NK-92 treated with Interleukin-12 subunit alpha and Interleukin-12 subunit beta, amount 100 ng/mL, for 24 hours (cell line): ENCODE data around the gene SNAI1.

Experiments
- DNase-seq: peaks from one replicate; lab custom pipeline; 2025; lab: John Stamatoyannopoulos, UW

The SNAI1 gene

DNA sequence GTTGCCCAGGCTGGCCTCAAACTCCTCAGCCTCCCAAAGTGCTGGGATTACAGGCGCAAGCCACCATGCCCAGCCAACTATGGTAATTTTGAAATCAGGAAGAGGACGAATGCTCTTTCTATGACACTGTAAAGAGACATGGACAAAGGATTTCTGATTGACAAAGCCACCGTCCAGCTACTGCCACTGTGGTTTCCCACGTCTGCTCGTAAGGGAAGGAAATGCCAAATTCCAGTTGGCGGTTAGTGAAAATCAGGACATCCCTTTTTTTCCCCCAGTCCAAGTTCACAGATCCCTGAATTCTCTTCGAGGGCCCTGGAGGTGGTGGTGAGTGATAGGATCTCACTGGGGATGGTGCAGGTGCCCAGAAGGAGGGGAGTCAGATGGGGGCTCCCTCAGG is 31.2 kb downstream of the SNAI1 start:
- DNase-seq, result no peak

DNA sequence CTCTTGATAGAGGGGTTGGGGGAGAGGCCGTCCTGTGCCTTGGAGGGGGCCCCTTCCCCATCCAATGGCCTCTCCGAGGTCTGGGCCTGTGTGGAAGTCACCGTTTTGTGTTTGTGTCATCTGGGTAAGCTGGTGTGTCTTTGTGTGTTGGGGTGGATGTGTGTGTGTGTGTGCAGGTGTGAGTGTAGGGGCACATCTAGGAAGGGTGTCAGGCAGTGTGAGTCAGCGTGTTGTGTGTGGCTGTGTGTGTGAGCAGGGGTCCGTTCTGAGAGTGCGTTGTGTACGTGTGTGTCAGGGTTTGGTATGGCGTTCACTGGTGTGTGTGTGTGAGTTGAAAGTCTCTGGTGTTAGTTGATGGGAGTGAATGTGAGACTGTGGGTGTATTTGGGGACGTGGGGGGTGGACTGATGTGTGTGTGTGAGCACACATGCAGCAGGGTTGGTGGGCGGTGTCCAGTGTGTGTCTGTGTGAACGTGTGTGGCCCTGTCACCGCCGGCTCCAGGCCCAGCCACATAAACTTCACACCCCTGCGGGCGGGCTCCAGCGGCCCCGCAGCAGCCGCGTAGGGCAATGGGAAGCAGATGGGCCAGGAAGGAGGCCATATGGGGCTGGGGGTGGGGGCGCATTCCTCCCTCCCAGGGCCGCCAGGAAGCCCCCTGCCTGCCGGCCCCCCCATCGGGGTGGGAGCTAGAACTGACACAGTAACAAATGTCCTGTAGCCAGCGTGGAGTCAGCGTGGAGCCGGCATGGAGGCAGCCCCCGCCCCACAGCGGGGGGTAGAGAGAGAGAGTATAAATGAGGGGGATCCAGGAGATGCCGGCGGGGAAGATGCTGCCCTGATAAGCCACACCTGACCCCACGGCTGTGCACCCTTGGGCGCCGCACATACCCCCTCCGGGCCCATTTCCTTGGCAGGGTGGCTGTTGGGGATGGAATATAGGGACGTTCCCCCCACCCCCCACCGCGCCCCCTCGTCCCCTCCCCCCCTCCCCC is 32.1 kb downstream of the SNAI1 start:
- no peak for DNase-seq

DNA sequence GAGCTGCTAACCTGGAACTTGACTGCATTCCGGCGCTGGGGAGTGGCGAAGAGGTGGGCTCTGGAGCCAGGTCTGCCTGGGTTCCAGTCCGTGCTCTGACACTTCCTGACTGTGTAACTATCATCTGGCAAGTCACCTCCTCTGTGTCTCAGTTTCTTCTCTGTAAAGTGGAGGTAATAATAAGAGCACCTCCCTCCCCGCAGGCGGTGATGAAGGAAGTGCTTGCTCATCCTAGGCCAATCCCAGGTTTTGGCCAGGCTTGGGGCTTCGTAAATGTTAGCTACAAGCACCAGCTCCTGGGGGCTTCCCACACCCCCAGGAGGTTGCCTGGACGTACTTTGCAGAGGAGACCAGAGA is 32.8 kb downstream of the SNAI1 start:
- no peak for DNase-seq

DNA sequence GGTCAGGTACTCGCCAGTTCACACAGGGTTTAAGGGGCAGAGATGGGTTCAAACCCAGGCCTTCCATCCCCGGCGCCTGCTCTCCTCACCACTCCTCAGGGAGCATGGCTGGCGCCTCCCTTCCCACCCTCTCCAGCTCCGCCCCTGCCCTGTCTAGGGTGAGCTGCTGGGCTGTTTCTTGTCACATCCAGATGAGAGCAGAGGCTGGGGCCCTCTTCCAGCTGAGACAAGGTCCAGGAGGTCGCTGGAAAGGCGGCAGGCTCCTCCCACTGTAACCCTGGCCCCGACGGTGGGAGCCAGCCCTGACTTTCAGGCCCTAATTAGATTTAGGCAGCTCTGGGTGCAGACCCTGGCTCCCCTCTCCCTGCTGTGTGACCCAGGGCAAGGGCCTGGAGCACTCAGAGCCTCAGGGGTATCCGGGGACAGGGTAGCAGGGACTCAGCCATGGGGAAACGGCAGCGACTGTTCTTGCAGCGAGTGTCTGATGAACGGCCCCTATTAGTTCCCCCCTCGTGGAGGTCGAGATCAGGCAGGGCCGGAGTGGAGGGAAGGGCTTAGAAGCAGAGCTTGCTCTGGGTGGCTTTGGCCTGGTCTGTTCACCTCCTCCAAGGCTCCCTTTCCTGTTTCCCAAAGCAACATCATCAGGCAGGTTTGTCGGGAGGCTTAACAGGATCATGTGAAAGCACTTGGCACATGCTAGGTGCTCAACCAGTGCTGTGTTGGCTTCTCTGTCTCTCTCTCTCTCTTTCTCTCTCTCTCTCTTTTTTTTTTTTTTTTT is 33.4 kb downstream of the SNAI1 start:
- DNase-seq, result no peak

DNA sequence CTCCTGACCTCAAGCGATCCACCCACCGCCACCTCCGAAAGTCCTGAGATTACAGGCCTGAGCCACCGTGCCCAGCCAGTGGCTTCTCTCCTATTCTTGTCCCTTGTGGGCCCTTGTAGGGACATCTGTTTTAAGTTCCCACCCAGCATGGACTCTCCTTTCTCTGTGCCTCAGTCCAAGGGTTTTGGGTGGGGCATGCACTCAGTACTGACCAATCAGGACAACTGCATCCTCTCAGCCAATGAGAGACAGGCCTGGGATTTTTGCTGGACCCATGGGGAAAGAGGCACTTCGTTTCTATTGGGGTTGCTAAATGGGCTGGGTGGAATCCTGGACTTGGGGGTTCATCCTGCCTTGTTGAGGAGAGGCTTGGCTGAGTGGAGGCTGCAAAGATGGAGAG is 34.4 kb downstream of the SNAI1 start:
- no peak for DNase-seq

DNA sequence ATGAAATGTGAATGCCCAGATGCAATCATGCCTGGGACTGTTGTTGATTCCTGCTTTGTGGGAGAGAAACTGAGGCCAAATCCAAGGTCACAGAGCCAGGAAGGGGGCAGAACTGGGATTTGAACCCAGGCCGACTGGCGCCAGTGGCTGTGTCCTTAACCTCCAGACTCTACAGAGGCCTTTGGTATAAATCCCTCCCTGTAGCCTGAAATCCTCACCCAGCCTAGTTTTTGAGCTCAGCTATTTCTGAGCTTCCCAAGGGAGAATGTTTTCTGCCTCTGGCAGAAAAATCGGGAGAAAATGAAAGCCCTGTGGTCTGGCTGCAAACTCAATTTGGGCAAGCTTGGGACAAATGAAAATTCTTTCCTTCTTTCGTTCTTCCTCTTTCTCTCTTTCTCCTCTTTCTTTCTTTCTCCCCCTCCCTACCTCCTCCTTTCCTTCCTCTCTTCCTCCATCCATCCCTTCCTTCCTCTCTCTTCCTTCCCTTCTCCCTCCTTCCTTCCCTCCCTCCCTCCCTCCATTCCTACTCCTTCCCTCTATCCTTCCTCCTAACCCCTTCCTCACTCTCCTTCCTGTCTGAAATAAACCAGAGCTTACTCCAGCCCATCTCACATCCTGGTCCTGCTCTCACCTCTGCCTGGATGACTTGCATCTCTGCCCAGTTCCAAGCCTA is 34.9 kb downstream of the SNAI1 start:
- DNase-seq, result no peak

DNA sequence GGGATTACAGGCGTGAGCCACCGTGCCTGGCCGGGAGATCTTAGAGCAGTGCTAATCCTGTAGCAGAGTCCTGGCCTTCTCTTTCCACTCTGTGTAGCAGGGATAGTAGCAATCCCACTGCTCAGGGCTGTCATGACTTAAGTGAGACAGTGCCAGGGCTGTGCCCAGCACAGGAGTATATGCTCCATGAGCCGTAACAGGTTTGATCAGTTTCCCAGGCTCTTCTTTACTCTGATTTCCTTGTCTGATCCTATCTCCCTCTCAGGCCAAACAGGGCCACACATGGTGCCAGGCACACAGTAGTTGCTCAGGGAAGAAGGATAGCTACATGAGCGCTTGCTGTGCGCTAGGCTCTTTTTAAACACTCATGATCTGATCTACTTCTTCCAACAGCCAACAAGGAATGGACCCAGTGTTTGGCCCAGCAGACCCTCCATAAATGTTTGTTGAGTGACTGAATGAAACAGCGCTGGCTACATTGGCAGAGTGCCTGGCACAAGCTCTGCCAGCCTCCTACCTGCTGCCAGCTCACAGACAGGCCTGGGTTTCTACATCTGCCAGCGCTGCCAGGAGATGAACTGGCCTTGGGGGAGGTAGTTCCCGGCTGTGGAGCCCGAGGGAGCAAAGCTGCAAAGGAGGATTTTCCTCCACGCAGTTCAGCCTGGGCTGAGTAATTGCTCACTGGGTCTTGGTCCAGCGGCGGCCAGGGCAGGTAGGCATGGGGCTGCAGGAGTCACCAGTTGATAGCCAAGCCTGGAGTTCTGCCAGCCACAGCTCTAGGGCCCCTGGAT is 36.9 kb downstream of the SNAI1 start:
- no peak for DNase-seq

DNA sequence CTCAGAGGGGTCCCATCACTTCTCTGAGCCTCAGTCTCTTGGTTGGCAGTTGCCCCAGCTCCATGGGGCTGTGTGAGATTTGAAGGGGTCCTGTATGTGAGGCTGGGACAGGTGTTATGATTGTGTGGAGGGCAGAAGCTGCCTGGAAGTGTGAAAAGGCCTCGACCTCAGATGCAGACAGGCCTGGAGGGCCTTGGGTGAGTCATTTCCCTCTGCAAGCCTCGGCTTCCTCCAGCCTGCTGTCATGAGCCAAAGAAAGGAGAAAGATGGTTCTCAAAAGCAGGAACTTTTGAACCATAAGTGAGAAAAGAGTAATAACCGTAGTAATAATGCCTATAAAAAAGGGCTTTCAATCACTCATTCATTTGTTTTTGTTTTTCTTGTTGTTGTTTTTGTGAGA is 37.5 kb downstream of the SNAI1 start:
- DNase-seq, result peak; percentile 74

DNA sequence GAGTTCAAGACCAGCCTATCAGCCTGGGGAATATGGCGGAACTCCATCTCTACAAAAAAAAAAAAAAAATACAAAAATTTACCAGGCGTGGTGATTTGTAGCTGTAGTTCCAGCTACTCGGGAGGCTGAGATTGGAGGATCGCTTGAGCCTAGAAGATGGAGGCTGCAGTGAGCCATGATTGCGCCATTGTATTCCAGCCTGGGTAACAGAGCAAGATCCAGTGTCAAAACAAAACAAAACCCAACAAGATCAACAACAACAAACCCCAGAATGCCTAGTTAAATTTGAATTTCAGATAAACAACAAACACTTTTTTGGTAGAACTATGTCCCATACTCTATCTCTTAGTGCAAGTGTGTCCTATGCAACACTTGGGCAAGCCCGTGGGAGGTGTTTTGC is 39.9 kb downstream of the SNAI1 start:
- DNase-seq, result no peak

DNA sequence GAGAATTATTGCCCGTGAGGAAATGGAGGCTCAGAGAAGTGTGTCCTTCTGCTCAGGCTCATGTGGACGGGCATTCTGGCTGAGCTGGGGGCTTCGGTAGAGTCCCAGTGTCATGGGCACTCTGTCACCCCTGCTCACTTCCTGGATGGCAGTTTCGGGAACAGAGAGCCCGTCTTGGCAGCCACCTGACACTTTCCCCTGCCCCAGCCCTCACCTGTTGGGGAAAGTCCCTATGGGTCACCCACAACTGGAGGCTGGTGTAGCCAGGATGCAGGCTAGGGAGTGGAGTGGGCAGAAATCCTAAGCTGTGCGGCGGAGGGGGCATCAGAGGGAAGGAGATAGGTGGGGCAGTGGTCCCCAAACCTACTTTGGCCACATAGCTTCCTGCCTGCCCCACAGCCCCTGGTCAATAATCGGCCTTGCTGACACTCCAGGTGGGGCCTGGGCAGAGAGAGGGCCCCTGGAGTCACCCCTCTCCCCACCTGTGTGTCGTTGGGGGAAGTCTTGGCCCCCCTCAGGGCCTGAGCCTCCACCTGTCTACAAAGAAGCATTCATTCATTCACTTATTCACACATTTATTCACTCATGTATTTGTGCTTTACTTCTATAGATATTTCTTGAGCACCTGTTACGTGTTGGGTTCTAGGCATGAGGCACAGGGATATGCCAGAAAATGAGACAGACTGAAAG is 40.5 kb downstream of the SNAI1 start:
- no peak for DNase-seq

DNA sequence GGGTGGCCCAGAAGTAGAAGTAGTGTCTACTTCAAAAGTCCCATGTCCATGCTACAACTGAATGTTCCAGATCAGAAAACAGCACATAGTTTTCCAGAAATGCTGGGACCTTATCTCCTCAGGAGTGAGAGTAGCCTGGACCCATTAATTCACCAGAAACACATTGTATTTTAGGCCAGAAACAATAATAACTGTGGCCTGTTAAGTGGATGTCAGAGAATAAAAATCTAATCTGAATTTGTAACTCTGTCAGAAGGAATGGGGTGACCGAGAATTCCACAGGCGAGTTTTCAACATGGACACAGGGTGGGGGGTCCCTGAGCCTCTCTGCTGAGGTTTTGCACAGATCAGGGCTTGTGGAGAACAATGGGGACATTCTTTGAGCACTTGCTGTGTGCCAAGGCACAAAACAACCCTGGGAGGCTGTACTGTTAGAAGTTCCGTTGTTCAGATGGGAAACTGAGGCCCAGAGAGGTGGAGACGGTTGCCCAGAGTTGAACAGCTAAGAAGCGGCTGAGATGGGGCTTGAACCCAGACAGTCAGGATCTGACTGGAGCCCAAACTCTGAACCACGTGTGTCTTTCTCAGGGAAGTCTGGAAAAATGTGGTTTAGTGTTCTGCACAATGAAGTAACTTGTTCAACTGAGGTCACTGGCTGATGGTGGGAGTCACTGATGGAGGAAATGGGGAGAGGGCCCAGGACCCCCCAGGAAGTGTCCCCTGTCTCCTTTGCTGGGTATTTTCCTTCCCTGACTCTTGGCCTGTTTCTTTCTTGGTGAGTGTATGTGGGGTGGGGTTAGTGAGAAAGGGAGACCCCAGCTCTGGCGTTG is 44.2 kb downstream of the SNAI1 start:
- no peak for DNase-seq

DNA sequence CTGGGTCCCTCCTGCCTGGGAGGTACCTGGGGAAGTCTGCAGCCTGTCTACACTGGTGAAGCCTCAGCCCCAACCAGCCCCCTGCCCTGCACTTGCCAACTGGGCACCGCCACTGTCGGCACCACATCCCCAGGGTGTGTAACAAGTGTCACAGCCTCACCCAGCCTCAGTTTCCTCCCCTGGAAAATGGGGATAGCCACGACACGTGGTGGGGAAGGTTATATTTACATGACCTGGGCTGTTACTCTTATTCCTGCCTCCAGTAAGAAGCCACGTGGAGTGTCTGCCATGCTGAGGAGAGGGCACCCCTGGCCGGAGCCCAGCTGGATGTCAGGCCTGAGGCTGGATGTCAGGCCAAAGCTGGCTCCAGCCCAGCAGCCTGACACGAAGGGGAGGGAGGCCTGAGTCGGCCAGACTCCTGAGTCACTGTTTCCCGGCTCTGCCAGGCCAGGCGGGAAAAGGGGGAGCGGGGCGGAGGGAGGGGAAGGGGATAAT is 44.9 kb downstream of the SNAI1 start:
- DNase-seq, result no peak

DNA sequence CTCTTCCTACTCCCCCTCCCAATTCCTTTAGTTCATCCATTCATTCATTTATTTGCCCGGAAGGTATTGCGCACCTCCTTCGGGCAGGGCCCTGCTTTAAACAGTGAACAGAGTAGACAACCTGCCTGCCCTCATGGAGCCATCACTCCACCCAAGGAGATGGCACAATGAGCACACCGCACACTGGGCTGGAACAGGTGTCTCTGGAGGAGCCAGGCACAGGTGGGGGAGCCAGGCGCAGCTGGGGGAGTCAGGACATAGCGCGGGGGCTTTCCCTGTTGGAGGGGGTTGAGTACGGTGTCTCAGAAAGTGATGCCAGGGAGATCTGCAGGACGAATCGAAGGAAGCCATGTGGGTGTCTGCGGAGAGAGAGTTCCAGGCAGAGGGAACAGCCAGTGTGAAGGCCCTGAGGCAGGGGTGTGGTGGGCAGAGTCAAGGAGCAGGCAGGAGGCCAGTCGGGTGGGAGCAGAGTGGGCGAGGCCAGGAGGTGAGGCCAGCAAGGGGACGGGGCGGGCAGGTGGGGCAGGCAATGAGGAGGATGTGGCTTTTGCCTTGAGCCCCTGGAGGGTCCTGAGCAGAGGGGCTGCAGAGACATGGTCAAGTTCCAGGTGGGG is 46.4 kb downstream of the SNAI1 start:
- DNase-seq, result no peak

DNA sequence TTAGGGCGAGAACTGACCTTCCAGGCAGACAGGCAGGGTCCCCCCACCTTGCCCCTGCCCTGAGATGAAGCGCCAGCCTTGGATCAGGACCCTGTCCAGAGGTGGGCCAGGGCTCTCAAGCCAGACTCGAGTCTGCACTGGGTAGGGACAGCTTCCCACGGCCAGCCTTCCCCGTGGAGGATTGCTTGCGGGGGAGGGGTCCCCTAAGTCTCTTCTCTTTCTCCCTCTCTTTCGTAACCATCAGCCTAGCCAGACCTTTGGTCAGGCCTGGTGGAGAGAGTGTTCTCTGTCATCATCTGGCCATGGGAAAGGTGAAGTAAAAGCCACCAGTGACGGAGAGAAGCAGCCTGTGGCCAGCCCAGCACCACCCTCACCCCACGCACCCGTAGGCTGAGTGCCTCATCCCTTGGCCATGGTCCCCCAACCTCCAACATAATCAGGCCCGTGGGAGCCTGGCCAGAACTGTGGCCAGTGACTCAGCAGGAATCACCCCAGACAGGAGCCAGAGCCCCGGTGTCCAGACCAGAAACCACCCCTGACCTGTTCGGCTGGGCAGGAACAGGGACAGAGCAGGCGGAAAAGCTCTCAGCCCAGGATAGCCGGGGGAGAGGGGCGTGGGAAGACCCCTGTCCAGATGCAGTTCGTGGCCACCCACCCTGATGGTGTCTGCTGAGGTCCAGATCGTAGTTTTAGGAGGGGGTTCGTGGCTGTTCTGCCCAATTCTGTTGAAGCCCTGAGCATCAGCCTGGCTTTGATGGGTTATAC is 47.1 kb downstream of the SNAI1 start:
- no peak for DNase-seq

DNA sequence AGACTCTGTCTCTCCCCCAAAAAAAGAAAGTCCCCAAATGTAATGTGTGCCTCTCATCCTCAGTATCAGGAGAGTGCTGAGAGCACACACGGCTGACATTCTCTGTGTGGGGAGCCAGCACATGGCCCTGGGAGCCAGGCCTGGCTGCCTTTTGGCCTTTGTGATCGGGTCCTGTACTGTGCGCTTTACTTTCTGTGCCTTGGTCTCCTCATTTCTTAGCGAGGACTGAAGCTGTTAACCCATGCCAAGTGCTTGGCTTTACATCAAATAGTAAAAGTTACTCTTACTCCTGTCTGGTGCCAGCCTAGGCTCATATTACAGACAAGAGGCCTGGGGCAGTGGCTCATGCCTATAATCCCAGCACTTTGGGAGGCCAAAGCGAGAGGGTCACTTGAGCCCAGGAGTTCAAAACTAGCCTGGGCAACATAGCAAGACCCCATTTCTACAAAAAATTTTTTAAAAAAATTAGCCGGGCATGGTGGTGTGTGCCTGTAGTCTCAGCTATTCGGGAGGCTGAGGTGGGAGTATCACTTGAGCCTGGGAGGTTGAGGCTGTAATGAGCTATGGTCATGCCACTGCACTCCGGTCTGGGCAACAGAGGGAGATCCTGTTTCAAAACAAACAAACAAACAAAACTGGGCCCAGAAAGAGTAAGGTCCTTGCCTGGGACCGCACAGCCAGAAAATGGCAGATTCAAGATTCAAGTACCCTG is 50.3 kb downstream of the SNAI1 start:
- no peak for DNase-seq

DNA sequence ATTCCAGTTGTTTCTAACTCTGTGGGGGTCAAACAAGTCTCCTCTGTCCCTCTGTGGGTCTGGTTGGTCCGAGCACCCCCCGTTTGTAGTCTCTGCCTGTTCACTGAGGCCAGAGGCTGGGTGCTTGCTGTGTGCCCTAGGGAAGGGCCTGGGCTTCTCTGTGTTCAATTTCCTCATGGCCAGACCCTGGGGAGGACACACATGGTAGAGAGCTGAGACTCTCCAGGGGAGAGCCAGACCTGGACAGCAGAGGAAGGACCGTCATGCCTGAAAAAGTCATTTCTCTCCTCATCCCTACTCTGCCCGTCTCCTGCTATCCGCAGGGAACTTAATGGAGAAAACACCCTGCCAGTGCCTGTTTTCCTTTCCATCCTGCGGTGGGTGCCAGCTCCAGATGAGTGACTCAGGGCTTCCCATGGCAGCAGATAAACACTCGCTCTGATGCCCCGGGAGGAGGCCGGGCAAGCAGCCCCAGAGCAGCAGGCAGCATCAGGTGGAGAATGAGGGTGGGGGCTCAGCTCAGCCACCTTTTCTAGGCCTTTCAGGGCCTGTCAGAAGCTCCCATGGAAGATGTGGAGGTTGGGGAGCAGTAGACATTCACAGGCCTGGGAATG is 51.9 kb downstream of the SNAI1 start:
- no peak for DNase-seq

DNA sequence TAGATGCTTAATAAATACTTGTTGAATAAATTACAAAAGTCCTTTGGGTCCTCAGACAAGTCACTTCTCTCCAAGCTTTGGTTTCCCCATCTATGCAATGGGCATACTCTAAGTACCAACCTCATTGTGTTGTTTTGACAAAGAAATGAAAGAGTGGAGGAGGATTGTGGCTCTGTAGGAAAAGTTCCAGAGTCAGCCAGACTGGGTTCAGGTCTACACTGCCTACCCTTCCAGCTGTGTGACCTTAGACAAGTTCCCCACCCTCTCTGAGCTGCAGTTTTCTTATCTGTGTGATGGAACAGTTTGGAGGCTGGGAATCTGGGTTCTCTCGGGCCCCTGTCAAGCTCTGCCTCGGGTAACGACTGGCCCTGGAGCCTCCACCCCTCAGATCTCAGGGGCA is 53.9 kb downstream of the SNAI1 start:
- no peak for DNase-seq

DNA sequence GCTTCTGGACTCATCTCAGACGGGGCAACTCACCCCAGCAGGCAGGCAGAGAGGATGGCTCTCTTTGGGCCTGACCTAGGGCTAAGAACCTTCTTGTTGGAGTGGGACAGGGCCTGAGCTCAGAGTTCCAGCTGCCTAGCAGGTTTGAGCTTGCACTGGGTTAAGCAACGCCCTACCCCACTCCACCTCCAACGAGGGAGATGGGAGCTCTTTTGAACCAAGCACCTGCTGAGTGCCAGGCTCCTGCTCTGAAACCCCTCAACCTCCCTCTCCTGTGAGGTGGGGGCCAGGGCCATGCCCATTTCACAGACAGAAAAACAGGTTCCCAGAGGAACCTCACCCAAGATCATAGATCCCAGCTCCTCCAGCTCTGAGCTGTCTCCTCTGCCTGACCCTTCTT is 54.3 kb downstream of the SNAI1 start:
- DNase-seq, result no peak
